Measurements from ENCODE around the gene PIH1D1. TPM values are rescaled to one million over a fixed set of nuclear protein-coding genes. Genes with fewer than 3 reads are reported as not detected.

The PIH1D1 gene
- total and polyA plus RNA-seq, 2 of the 13 experiments (the other 11 are each of a cell fraction or from before 2014, with no cell fraction given): 110 to 137 TPM

GRCh38 chr19:49473868-49474541, 22.4 kb upstream of the PIH1D1 start, which contains the start of gene FLT3LG (continued):
- TF ChIP-seq ZNF687 (CRISPR knock-in tag; IDR thresholded peaks at IDR 0.05) (peak; percentile 75), ZNF530 (CRISPR knock-in tag; IDR thresholded peaks at IDR 0.05; ENCODE audit: low read depth) (no peak), SIX1 (CRISPR knock-in tag; IDR thresholded peaks at IDR 0.05; ENCODE audit: borderline replicate concordance) (no peak), GFI1 (CRISPR knock-in tag; IDR thresholded peaks at IDR 0.05; ENCODE audit: borderline replicate concordance) (no peak), ZNF136 (CRISPR knock-in tag; IDR thresholded peaks at IDR 0.05; ENCODE audit: low read depth) (no peak), CBX1 (IDR thresholded peaks at IDR 0.05; ENCODE audit: low read depth) (no peak), ZFP36 (IDR thresholded peaks at IDR 0.05; ENCODE audit: borderline replicate concordance, low read depth, low read length, partially characterized antibody) (no peak), RFX3 (CRISPR knock-in tag; IDR thresholded peaks at IDR 0.05) (no peak), ZNF317 (CRISPR knock-in tag; IDR thresholded peaks at IDR 0.05) (no peak), E2F5 (CRISPR knock-in tag; conservative IDR thresholded peaks at IDR 0.05) (no peak), ZFP36L1 (CRISPR knock-in tag; IDR thresholded peaks at IDR 0.05) (no peak), MXI1 (IDR thresholded peaks at IDR 0.05; ENCODE audit: borderline replicate concordance, low read depth, low read length) (peak; percentile 59; the same call in 1 of the 3 replicates), ZNF720 (CRISPR knock-in tag; IDR thresholded peaks at IDR 0.05) (no peak), MAZ (IDR thresholded peaks at IDR 0.05; ENCODE audit: borderline replicate concordance, low read depth, low read length) (0 out of 2 replicates have a peak, but pooled peaks have one; percentile 21), MAZ (CRISPR knock-in tag; IDR thresholded peaks at IDR 0.05; ENCODE audit: low read depth) (peak; percentile 65), HMG20B (CRISPR knock-in tag; conservative IDR thresholded peaks at IDR 0.05) (no peak), IRF9 (CRISPR knock-in tag; IDR thresholded peaks at IDR 0.05; ENCODE audit: borderline replicate concordance) (no peak), HMGA1 (CRISPR knock-in tag; conservative IDR thresholded peaks at IDR 0.05) (no peak), ZNF724P (CRISPR knock-in tag; IDR thresholded peaks at IDR 0.05; ENCODE audit: borderline replicate concordance) (no peak), ZNF333 (CRISPR knock-in tag; IDR thresholded peaks at IDR 0.05; ENCODE audit: borderline replicate concordance) (no peak), SNRNP70 (IDR thresholded peaks at IDR 0.05; ENCODE audit: low read depth, low read length) (no peak), MED13 (CRISPR knock-in tag; IDR thresholded peaks at IDR 0.05) (no peak), GMEB2 (CRISPR knock-in tag; IDR thresholded peaks at IDR 0.05; ENCODE audit: low read depth) (no peak), ZNF652 (CRISPR knock-in tag; IDR thresholded peaks at IDR 0.05; ENCODE audit: borderline replicate concordance, low read depth) (no peak)
